Measurements from ENCODE around the gene ANKRD33B. TPM values are rescaled to one million over a fixed set of nuclear protein-coding genes. Genes with fewer than 3 reads are reported as not detected.

Gene ANKRD33B
- total and polyA plus RNA-seq, 2 of the 13 experiments (the other 11 are each of a cell fraction or from before 2014, with no cell fraction given), result 0.02 TPM; not detected in 1

- TF ChIP-seq ZBTB26 (CRISPR knock-in tag; IDR thresholded peaks at IDR 0.05; ENCODE audit: borderline replicate concordance) (no peak), ZFP41 (CRISPR knock-in tag; IDR thresholded peaks at IDR 0.05; ENCODE audit: borderline replicate concordance) (no peak), ZMAT3 (CRISPR knock-in tag; conservative IDR thresholded peaks at IDR 0.05) (no peak), ZFX (CRISPR knock-in tag; IDR thresholded peaks at IDR 0.05; ENCODE audit: low read depth) (no peak), ZNF354B (CRISPR knock-in tag; IDR thresholded peaks at IDR 0.05) (no peak)
- TF ChIP-seq, protein P1, sequence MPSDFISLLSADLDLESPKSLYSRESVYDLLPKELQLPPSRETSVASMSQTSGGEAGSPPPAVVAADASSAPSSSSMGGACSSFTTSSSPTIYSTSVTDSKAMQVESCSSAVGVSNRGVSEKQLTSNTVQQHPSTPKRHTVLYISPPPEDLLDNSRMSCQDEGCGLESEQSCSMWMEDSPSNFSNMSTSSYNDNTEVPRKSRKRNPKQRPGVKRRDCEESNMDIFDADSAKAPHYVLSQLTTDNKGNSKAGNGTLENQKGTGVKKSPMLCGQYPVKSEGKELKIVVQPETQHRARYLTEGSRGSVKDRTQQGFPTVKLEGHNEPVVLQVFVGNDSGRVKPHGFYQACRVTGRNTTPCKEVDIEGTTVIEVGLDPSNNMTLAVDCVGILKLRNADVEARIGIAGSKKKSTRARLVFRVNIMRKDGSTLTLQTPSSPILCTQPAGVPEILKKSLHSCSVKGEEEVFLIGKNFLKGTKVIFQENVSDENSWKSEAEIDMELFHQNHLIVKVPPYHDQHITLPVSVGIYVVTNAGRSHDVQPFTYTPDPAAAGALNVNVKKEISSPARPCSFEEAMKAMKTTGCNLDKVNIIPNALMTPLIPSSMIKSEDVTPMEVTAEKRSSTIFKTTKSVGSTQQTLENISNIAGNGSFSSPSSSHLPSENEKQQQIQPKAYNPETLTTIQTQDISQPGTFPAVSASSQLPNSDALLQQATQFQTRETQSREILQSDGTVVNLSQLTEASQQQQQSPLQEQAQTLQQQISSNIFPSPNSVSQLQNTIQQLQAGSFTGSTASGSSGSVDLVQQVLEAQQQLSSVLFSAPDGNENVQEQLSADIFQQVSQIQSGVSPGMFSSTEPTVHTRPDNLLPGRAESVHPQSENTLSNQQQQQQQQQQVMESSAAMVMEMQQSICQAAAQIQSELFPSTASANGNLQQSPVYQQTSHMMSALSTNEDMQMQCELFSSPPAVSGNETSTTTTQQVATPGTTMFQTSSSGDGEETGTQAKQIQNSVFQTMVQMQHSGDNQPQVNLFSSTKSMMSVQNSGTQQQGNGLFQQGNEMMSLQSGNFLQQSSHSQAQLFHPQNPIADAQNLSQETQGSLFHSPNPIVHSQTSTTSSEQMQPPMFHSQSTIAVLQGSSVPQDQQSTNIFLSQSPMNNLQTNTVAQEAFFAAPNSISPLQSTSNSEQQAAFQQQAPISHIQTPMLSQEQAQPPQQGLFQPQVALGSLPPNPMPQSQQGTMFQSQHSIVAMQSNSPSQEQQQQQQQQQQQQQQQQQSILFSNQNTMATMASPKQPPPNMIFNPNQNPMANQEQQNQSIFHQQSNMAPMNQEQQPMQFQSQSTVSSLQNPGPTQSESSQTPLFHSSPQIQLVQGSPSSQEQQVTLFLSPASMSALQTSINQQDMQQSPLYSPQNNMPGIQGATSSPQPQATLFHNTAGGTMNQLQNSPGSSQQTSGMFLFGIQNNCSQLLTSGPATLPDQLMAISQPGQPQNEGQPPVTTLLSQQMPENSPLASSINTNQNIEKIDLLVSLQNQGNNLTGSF (CRISPR knock-in tag; IDR thresholded peaks at IDR 0.05), result no peak
These were observed 97.0 kb downstream of the ANKRD33B start (continued) for GRCh38 chr5:10660720-10661387.
